SKM-1 treated with dmso at 0.1 percent for 144 hours (cell line): ENCODE results near the gene PLP1.
"Not testable (repeated sequence)": the region's sequence is repeated elsewhere in the genome, so short reads cannot be mapped to it uniquely, and the experiment has no call there.

Experiments used
- DNase-seq: peaks from one replicate; lab custom pipeline; 2025; ENCODE audit not compliant: unreplicated experiment; lab: John Stamatoyannopoulos, UW

The PLP1 gene

DNA sequence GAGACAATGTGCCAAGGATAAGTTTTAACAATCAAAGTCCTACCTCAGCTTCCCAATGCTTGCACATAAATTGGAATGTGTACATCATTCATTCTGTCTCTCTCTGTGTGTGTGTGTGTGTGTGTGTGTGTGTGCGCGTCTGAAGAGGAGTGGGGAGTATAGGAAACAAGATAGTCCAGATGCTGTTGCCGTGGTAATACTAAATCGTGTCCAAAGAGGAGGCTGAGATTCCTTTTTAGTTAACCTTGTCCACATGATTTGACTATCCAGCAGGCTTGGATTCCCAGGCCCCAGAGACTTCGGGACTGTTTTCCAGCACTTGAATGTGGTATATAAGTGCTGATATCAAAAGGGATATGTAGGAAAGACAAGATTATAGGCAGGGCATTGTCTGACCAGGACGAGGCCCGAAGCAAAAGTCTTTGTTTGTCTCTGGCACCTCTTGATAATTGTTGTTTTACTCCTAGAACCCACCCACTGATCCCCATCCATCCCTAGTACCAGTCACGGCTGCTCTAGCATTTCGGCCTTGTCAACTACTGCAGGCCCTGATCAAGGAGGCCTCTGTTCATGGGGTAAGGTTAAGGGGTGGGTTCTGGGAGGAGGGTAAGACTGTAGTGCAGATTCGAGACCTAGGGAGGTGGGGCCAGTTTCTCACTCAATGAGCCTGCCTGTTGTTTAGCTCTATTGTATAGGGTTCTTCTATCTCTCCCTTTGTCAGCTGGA, 3.9 kb downstream of the PLP1 start:
- DNase-seq: no peak

DNA sequence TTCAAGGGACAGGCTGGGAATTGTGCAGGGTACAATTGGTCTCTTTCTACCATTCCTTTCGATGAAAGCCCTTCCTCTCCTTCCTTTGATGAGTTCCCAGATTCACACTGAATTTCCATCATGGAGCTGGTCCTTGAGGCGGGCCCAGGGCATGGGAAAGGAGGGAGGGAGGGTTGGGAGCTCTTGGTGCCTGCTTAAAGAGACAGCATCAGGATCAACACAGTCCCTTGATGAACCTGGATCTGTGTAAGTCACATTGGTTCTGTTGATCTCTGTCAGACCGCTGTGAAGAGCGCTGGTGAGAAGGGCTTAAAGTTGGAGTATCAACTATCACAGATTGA, 4.4 kb downstream of the PLP1 start:
- DNase-seq: no peak

DNA sequence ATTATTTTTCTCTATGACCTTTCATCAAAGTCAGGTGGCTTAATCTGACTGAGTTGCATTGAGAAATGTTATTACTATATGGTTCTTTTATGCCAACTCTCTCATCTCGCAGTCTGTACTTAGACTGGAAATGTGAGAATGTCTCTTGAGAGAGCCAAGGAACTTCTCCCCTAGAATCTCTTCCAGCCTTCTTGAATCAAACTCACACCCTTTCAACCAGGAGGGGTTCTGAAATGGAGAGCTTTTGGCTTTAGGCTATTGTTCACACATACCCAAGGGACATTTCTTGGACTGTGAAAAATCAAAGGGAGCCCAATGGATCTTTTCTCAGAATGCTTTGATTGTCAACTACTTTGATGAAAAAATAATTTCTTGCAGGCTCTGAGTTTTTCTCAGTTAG, 5.1 kb downstream of the PLP1 start:
- no peak for DNase-seq

DNA sequence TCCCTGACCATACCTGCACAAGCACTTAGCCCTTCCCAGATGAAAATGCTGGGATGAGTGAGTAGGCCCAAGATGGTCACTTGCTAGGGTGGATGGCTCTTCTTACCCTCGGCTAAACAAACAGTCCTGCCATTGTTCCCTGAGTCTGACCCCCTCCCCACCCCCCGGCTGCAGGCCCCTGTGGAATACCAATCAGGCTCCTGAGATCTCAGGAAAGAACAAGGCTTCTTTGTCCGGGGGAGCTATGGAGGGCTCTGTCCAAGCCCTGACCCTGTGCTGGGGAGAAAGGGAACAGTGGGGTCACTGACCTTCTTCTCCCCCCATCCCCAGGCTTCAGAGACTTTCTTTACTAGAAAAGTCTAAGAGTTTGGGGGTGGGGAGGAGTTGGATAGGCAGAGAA, 6.0 kb downstream of the PLP1 start:
- no peak for DNase-seq

DNA sequence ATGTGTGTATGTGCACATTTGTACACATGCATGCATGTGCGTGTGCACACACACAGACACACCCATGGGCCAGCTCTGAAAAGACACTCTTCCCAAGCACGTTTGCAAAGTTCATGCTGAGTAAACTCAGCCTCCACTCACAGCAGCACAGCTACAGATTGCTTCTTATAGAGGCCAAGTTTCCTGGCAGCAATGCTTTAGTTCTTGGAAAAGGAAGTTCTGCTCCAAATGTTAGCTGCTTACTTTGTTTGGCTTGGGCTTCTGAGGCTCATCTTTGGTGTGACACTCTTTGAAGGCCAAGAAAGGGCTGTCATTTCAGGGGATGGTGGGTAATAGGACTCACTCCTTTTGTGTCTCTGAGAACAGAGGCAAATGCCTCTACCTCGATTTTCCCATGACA, 6.6 kb downstream of the PLP1 start:
- DNase-seq: no peak

DNA sequence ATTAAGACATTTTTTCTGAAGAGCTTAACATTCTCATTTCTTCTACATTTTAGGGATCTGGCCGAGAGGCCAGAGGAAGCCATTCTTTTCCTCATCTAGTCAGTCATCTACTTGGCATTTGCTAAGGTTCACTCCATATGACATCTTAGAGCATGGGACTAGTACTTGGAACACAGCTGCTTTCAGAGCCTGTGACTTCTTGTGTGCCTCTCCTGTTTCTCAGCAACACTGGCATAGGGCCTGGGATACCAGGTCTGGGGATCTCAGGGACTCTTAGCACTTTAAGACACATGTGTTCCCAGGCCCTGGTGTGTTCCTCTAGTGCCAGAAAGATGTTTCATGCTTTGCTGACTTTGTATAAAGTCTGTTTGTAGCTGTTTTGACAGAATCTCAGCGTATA, 7.3 kb downstream of the PLP1 start:
- no peak for DNase-seq

DNA sequence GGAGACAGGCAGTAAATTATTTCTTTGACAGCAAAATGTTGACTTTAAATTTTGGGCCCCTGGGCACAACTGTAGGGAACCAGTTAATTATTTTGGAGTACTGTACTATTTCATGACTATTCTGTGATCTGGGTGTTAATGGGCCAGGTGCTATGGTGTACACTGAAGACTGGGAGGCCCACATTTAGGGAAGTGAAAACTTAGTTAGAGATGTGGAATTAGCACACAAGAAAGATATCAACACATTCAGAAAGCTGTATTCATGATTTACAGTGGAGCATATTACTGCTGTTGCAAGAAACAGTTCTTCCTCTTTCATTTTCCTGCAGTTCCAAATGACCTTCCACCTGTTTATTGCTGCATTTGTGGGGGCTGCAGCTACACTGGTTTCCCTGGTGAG, 12.4 kb downstream of the PLP1 start:
- DNase-seq: peak; percentile 8

DNA sequence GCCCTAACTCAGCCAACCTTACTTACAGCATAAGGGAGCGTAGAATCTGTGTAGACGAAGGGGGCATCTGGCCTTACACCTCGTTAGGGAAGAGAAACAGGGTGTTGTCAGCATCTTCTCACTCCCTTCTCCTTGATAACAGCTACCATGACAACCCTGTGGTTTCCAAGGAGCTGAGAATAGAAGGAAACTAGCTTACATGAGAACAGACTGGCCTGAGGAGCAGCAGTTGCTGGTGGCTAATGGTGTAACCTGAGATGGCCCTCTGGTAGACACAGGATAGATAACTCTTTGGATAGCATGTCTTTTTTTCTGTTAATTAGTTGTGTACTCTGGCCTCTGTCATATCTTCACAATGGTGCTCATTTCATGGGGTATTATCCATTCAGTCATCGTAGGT, 14.6 kb downstream of the PLP1 start:
- no peak for DNase-seq

DNA sequence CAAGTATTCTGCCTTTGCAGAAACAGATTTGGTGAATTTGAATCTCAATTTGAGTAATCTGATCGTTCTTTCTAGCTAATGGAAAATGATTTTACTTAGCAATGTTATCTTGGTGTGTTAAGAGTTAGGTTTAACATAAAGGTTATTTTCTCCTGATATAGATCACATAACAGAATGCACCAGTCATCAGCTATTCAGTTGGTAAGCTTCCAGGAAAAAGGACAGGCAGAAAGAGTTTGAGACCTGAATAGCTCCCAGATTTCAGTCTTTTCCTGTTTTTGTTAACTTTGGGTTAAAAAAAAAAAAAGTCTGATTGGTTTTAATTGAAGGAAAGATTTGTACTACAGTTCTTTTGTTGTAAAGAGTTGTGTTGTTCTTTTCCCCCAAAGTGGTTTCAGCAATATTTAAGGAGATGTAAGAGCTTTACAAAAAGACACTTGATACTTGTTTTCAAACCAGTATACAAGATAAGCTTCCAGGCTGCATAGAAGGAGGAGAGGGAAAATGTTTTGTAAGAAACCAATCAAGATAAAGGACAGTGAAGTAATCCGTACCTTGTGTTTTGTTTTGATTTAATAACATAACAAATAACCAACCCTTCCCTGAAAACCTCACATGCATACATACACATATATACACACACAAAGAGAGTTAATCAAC, 15.3 kb downstream of the PLP1 start:
- DNase-seq: no peak

DNA sequence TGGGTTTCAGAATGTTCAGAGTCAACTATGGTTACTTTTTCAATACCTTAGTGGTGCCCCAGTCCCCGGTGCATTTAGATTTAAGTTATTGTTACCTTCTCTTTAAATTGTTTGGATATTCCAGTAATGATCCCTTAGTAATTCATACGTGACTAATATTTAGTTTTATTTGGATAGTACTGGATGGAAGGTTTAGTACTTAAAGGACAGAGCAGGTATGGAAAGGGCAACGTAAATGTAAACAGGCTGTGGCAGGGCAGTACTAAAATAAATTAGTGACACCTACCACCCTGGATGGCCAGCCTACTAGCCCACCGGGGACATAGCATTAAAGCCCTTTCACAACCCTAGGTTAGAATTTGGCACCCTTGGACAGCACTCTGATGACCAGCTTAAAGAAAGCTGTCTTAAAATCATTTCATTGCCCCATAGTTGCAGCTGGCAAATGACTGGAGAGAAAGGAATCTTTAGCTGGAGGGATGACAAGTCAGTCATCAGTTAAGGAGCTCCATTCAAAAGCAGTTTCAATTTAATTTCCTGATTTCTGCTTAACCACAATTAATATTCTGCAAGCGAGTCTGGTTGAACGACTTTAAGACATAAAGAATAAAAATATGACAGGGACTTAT, 16.4 kb downstream of the PLP1 start:
- DNase-seq: no peak

DNA sequence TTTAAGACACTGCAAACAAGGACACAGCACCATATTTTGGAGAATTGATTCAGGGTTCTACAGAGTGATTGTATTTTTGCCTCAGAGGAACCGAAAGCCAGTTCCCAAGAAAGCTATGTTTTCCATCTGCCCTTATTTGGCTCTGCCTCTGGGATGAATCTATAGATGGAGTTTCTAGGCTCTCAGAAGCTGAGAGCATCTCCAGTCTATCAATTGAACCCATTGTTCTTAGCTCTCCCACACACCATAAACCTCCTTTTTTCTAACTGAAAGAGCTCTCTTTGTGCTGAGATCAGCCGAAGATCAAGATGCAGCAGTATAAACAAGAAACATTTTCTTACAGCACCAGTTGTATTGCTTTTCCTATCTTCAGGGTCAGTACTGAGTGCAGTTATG, 16.9 kb downstream of the PLP1 start:
- no peak for DNase-seq

DNA sequence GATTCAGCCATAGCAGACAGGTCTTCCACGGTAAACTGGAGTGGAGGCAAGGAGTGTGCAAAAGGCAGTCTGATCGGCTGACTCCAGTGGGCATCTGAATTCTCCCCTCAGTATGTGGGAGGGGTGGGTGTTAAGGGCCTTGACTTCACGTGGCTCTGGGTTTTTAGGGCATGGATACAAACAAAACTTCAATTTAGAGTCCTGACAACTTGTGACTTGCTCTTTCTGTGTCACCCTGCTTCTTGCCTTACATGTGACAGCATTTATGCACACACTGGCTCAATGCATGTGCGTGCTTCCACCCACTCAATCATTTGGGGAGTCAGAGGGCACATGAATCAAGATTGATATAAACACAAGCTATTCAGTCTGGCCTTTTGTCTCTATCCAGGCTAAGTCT, 17.5 kb downstream of the PLP1 start:
- DNase-seq: no peak

DNA sequence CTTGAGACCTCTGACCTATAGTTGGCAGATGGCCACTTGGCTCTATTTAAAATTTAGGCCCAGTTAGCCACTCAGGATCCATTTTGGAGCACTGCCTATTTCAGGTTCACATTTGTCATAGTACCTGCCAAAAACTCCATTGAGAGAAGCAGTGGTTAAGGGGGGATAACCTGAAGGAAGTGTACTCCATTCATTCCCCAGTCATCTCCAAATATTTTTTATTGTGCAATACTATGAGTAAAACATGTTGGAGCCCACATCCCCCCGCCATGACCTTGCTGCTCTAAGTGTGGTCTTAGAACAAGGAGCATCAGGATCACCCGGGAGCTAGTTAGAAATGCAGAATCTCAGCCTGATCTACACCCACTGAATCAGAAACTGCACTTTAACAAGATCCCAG, 21.1 kb downstream of the PLP1 start:
- no peak for DNase-seq

DNA sequence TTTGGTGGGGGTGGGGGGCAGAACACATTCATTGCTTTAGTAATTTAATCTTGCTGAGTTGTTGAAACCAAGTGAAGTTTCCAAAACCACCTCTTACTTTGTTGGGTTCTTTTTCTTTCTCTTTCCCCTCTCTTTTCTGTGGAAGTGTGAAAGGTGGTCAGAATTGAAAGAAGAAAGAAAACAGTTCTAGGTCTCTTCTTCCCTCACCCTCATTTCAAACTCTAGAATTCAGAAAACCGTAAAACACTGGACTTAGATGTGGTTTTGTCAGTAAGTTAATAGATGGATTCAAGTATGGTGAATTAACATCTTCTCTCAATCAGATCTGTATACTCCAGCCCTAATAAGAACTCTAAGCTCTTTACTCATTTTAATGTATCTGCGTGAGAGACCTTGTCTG, 23.7 kb downstream of the PLP1 start:
- no peak for DNase-seq

DNA sequence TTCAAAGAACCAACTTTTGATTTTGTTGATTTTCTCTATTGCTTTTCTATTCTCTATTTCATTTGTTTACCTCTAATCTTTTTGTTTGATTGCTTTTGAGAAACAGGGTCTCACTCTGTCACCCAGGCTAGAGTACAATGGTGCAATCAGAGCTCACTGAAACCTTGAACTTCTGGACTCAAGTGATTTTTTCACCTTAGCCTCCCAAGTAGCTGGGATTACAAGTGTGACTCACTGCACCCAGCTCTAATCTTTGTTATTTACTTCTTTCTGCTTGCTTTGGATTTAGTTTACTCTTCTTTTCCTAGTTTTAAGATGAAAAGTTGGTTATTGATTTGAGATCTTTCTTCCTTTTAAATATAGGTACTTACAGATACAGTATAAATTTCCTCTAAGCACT, 29.2 kb downstream of the PLP1 start:
- no peak for DNase-seq

DNA sequence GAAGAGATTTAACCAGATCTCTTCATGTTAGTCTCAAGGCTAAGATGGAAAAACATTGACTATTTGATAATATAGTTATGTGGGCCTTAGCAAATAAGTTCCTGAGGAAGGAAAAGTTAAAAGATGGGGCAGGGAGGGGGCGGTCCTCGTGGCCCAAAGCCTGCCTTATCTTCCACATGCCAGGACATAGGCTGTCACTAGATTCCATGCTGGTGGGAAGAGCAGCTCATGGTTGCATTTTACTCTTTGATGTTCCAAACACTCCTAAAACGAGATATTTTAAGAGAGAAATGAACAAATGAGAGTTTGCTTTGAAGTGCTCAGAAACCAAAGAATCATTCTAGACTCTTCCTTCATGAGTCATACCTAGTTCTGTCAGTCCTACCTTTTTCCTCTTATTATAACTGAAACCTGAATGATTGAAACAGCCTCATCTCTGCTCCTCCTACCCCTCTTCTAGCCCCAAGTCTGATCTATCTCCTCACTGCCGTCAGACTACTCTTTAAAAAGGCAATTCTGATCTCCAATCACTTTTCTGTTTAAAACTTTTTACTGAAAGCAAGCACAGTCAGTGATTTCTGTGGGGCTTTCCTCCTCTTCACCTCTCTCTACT, 30.3 kb downstream of the PLP1 start:
- no peak for DNase-seq

DNA sequence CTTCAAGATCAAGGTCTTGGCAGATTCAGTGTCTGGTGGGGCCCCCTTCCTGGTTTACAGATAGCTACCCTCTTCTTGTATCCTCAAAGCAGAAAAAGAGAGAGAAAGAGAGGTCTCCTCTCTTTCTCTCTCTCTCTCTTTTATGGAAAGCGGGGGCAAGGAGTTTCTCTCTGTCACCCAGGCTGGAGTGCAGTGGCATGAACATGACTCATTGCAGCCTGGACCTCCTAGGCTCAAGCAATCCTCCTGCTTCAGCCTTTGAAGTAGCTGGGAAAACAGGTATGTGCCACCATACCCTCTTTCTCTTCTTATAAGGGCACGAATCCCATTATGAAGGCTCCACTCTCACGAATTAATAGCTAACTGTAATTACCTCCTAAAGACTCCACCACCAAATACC, 35.2 kb downstream of the PLP1 start:
- DNase-seq: no peak

DNA sequence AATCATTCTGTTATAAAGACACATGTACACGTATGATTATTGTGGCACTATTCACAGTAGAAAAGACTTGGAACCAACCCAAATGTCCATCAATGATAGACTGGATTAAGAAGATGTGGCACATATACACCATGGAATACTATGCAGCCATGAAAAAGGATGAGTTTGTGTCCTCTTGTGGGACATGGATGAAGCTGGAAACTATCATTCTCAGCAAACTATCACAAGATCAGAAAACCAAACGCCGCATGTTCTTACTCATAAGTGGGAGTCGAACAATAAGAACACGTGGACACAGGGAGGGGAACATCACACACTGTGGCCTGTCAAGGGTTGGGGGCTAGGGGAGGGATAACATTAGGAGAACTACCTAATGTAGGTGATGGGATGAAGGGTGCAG, 40.5 kb downstream of the PLP1 start:
- not testable (repeated sequence) for DNase-seq

DNA sequence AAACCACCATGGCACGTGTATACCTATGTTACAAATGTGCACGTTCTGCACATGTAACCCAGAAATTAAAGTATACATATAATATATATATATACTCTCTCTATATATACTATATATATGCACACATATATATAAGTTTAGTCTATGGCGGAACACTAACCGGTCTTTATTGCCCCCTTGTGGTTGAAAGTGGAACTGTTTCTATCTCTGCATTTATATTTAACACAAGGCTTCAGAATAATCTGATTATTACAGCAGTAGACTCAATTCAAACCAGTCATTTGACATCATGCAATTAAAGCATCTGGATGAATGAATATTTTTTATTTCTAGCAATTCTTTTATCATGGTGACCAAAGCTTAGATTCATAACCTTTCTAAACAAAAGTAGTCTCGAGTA, 40.9 kb downstream of the PLP1 start:
- DNase-seq: peak; percentile 3

DNA sequence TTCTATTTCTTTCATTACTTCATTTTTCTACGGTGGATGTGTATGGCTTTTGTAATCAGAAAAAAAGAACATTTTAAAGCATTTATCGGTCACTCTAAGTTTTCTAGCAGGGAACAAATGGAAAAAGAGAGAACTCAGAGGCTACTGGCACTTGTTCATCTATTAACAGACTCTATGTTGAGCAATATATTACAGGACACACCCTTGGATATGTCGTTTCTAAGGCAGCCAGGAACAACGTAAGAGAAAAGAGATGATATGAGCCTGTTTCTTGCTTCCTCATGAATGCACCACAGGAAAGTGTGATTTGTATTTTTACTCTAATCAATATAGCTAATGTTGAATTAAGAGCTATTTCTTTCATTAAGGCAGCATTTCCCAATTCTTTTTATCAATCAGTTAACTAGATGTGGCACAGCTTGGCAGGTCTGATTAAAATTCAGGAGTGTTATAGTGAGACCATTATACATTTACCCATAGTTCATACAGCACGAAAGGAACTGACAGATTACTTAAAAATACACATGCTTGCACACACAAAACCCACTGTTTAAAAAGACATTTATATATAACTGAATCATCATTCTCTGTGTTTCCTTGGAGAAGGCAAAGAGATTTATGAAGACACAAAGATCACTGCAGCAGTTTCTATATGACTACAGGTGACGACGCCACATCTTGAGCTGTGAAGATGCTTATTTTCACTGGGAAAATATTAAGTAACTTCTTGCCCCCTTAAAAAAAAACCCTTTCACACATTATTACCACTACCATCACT, 42.4 kb downstream of the PLP1 start:
- DNase-seq: peak; percentile 2

DNA sequence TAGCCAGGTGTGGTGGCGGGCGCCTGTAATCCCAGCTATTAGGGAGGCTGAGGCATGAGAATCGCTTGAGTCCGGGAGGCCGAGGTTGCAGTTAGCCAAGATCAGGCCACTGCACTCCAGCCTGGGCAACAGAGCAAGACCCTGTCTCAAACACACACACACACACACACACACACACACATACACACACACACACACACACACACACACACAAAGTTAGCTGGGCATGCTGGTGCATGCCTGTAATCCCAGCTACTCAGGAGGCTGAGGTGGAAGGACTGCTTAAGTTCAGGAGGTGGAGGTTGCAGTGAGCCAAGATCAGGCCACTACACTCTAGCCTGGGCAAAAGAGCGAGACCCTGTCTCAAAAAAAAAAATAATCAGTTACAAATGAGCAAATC, 44.2 kb downstream of the PLP1 start:
- not testable (repeated sequence) for DNase-seq

DNA sequence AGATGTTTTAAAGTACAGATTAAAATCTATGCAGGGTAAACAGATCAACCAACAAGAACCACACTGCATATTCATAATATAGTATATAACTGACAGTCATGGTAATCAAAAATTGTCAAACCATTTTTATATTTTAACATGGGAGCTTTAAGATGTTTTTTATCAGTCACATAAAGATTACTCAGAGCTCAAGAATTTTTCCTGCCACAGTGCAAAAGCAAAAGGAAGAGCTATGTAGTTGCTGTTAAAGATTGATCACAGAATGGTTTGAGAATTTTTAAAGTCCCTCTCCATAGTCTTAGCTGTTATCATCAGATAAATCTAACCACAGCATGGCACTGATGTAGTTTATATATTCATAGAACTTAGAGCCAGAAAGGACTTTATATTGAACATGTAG, 47.0 kb downstream of the PLP1 start:
- no peak for DNase-seq
